Fibroblast of lung (primary cell): Measurements from ENCODE around the gene H6PD. TPM values are rescaled to one million over a fixed set of nuclear protein-coding genes. Genes with fewer than 3 reads are reported as not detected.

Experiments used
- DNase-seq, 2 donors: peaks; one replicate each; pipeline versions ENCODE4 v3.0.0 to v3.0.0-alpha.2; 2010; ENCODE audit warnings: low read depth in 2 of 2
- H2AFZ ChIP-seq: 2 replicates; pipeline ENCODE4 v1.5.1; 2012; ENCODE audit warnings: low read length, control low read depth, inconsistent platforms
- H3K27ac ChIP-seq: 2 replicates; pipeline ENCODE4 v1.5.1; 2011; ENCODE audit warnings: low read length, control low read depth; ENCODE audit not compliant: insufficient read depth
- H3K27me3 ChIP-seq: 2 replicates; pipeline ENCODE4 v1.5.1; 2011; ENCODE audit warnings: mild to moderate bottlenecking, low read length; ENCODE audit not compliant: control insufficient read depth, insufficient read depth
- H3K36me3 ChIP-seq: 2 replicates; pipeline ENCODE4 v1.5.1; 2011; ENCODE audit warnings: low read length; ENCODE audit not compliant: control insufficient read depth, insufficient read depth
- H3K4me1 ChIP-seq: 2 replicates; pipeline ENCODE4 v1.5.1; 2011; ENCODE audit warnings: low read length; ENCODE audit not compliant: control insufficient read depth, insufficient read depth; ENCODE audit errors: extremely low read depth
- H3K4me2 ChIP-seq: 2 replicates; pipeline ENCODE4 v1.5.1; 2011; ENCODE audit warnings: low read length, control low read depth; ENCODE audit not compliant: insufficient read depth; ENCODE audit errors: extremely low read depth
- H3K4me3 ChIP-seq, 4 experiments: fragments of 200-600 bp in 1 of 4; sonication (generic) in 1 of 4; replicated peaks in 1 of 4; 2 replicates each; pipeline ENCODE4 v1.5.1; 2011 to 2016; ENCODE audit warnings: low read length in 4 of 4, low read depth in 3 of 4, mild to moderate bottlenecking in 3 of 4, control low read depth in 2 of 4, inconsistent platforms in 1 of 4, mixed read lengths in 1 of 4; ENCODE audit not compliant: insufficient read depth in 1 of 4; ENCODE audit errors: control extremely low read depth in 1 of 4
- H3K79me2 ChIP-seq: 2 replicates; pipeline ENCODE4 v1.5.1; 2012; ENCODE audit warnings: mild to moderate bottlenecking, low read length, inconsistent platforms; ENCODE audit not compliant: control insufficient read depth, insufficient read depth
- H3K9ac ChIP-seq: 2 replicates; pipeline ENCODE4 v1.5.1; 2011; ENCODE audit warnings: mild to moderate bottlenecking, low read length, control low read depth; ENCODE audit not compliant: insufficient read depth
- H3K9me3 ChIP-seq: 2 replicates; pipeline ENCODE4 v1.5.1; 2012; ENCODE audit warnings: low read depth, low read length; ENCODE audit not compliant: control insufficient read depth, insufficient read depth
- H4K20me1 ChIP-seq: 2 replicates; pipeline ENCODE4 v1.5.1; 2011; ENCODE audit warnings: low read length; ENCODE audit not compliant: control insufficient read depth, insufficient read depth; ENCODE audit errors: extremely low read depth
- CTCF ChIP-seq, 2 donors: IDR thresholded peaks in 1 of 2; conservative IDR thresholded peaks in 1 of 2; 1 replicate in 1 of 2; 2 replicates in 1 of 2; pipeline ENCODE4 v1.5.1; 2011 to 2012; ENCODE audit warnings: low read length in 2 of 2, control low read depth in 1 of 2, inconsistent platforms in 1 of 2, low read depth in 1 of 2, mild to moderate bottlenecking in 1 of 2
- EZH2 ChIP-seq: IDR thresholded peaks from 2 replicates; pipeline ENCODE4 v1.5.1; 2012; ENCODE audit warnings: low read length, control low read depth, mild to moderate bottlenecking; ENCODE audit errors: missing control alignments
- polyA plus RNA-seq, 2 donors: library from polyadenylated mRNA; depleted of rRNA in 1 of 2; stranded (reverse) in 1 of 2; unstranded in 1 of 2; fragments of >200 nt; gene quantifications; 2 replicates each; pipeline ENCODE4 v1.2.1, GENCODE V29; 2011 to 2012; ENCODE audit warnings: missing spikeins in 1 of 2
- total RNA-seq: library from RNA; depleted of rRNA; stranded (reverse); fragments of >200 nt; gene quantifications from 2 replicates; pipeline ENCODE4 v1.2.1, GENCODE V29; 2014

H6PD gene
- total and polyA plus RNA-seq, 2 donors (not counting 1 experiment from before 2014, with no cell fraction given) = 15.2 to 23.5 TPM

GRCh38 chr1:9308236-9308785, 73.7 kb downstream of the H6PD start:
- H2AFZ ChIP-seq = no peak overlapping the region
- H3K9ac ChIP-seq = no peak overlapping the region
- H3K79me2 ChIP-seq = peaks cover 90% of the 10 kb centered on the region
- TF ChIP-seq CTCF (conservative IDR thresholded peaks at IDR 0.05 in 1 of 2, IDR thresholded peaks at IDR 0.05 in 1 of 2; ENCODE audit: low read depth in 1 of 2, low read length in 2 of 2) (no peak), EZH2 (no peak)
- peaks cover 5% of the 10 kb centered on the region for H3K4me1 ChIP-seq
- no peak for DNase-seq
- H4K20me1 ChIP-seq = peaks cover 9% of the 10 kb centered on the region
- no peak overlapping the region for H3K4me3 ChIP-seq
- no peaks in the 10 kb centered on the region for H3K9me3 ChIP-seq
- H3K27ac ChIP-seq = no peak overlapping the region
- H3K27me3 ChIP-seq = no peaks in the 10 kb centered on the region
- no peak overlapping the region for H3K4me2 ChIP-seq
- H3K36me3 ChIP-seq = peaks cover 3% of the 10 kb centered on the region

DNA sequence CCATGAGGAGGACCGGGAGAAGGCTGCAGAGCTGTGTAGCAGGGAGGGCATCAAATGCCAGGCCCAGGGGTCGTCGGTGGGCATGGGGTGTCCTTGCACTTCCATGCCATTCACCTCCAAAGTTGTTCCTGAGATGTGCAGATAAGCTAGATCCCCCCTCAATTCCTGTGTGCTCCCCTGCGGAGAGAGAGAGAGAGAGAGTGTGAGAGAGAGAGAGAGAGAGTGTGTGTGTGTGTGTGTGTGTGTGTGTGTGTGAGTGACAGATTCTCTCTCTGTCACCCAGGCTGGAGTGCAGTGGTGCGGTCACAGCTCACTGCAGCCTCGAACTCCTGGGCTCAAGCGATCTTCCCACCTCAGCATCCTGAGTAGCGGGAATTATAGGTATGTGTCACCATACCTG, 74.5 kb downstream of the H6PD start:
- no peaks in the 10 kb centered on the region for H3K9me3 ChIP-seq
- peaks cover 3% of the 10 kb centered on the region for H3K36me3 ChIP-seq
- DNase-seq = no peak
- no peak overlapping the region for H2AFZ ChIP-seq
- no peak for TF ChIP-seq CTCF (conservative IDR thresholded peaks at IDR 0.05 in 1 of 2, IDR thresholded peaks at IDR 0.05 in 1 of 2; ENCODE audit: low read depth in 1 of 2, low read length in 2 of 2)
- no peak for TF ChIP-seq EZH2
- no peak overlapping the region for H3K27ac ChIP-seq
- no peak overlapping the region for H3K9ac ChIP-seq
- no peaks in the 10 kb centered on the region for H3K4me1 ChIP-seq
- peaks cover 86% of the 10 kb centered on the region for H3K79me2 ChIP-seq
- peaks cover 9% of the 10 kb centered on the region for H4K20me1 ChIP-seq
- H3K4me3 ChIP-seq = no peak overlapping the region
- no peak overlapping the region for H3K4me2 ChIP-seq
- H3K27me3 ChIP-seq = no peaks in the 10 kb centered on the region

DNA sequence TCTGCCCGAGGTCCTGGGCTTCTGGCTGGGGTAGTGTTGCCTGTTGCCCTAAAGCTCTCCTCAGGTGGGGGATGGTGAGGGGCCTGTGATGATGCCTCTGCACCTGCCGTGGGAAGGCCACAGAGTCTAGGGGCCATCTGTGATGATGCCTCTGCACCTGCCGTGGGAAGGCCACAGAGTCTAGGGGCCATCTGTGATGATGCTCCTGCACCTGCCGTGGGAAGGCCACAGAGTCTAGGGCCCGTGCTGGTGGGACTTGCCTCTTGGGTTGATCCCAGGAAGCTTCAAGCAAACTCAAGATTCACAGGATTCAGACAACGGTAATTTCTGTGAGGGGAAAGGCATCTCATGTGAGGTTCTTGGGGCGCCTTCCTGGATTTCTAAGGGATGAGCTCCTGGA, 75.4 kb downstream of the H6PD start:
- no peak for DNase-seq
- Histone ChIP-seq H4K20me1 (peaks cover 7% of the 10 kb centered on the region), H3K4me1 (peaks cover 3% of the 10 kb centered on the region), H3K27ac (no peak overlapping the region), H3K36me3 (peaks cover 3% of the 10 kb centered on the region), H2AFZ (no peak overlapping the region), H3K9ac (no peak overlapping the region), H3K4me2 (no peak overlapping the region), H3K79me2 (peaks cover 85% of the 10 kb centered on the region), H3K9me3 (no peaks in the 10 kb centered on the region), H3K4me3 (no peak overlapping the region), H3K27me3 (no peaks in the 10 kb centered on the region)
- TF ChIP-seq EZH2 = no peak
- no peak for TF ChIP-seq CTCF (conservative IDR thresholded peaks at IDR 0.05 in 1 of 2, IDR thresholded peaks at IDR 0.05 in 1 of 2; ENCODE audit: low read depth in 1 of 2, low read length in 2 of 2)
